Adipocyte (in vitro differentiated cells): ENCODE results near the gene TMEM201.

ENCODE experiments used
- DNase-seq: peaks from one replicate; pipeline ENCODE4 v3.0.0-alpha.2; 2015; ENCODE audit warnings: low read depth
- H3K27me3 ChIP-seq: replicated peaks from 2 replicates; pipeline ENCODE4 v1.7.0; 2013; ENCODE audit warnings: mild to moderate bottlenecking, low read length, moderate library complexity; ENCODE audit not compliant: control insufficient read depth, insufficient read depth
- H3K36me3 ChIP-seq: 2 replicates; pipeline ENCODE4 v1.7.0; 2013; ENCODE audit warnings: low read length, mild to moderate bottlenecking, moderate library complexity; ENCODE audit not compliant: control insufficient read depth, insufficient read depth, severe bottlenecking
- H3K4me1 ChIP-seq: 2 replicates; pipeline ENCODE4 v1.7.0; 2013; ENCODE audit warnings: mild to moderate bottlenecking, low read length, moderate library complexity; ENCODE audit not compliant: control insufficient read depth, insufficient read depth
- H3K4me3 ChIP-seq: 2 replicates; pipeline ENCODE4 v1.7.0; 2013; ENCODE audit warnings: mild to moderate bottlenecking, low read length, moderate library complexity
- H3K9ac ChIP-seq: 2 replicates; pipeline ENCODE4 v1.7.0; 2013; ENCODE audit warnings: mild to moderate bottlenecking, low read length, moderate library complexity
- H3K9me3 ChIP-seq: 2 replicates; pipeline ENCODE4 v1.7.0; 2013; ENCODE audit warnings: mild to moderate bottlenecking, low read length, moderate library complexity; ENCODE audit not compliant: control insufficient read depth

Gene TMEM201

DNA sequence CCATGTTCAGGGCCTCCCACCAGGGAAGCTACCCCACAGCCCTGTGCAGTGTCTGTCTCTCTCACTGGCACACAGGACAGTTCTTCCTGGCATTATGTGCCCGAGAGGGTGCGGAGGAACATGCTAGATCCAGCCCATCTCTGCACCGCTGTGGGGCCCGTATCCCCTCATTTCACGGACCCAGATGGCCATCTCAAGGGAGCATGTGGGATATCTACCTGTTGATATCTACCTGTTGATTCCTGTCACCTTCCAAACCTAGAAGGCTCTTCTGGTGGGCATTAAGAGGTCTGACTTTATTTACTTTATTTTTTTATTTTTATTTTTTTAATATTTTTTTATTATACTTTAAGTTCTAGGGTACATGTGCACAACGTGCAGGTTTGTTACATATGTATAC is 74.5 kb downstream of the TMEM201 start:
- Histone ChIP-seq H3K4me1 (peaks cover 8% of the 10 kb centered on the region), H3K9me3 (no peaks in the 10 kb centered on the region), H3K9ac (no peak overlapping the region), H3K27me3 (no peaks in the 10 kb centered on the region), H3K4me3 (no peak overlapping the region), H3K36me3 (no peaks in the 10 kb centered on the region)
- DNase-seq = no peak
